Right cardiac atrium (tissue), 5 donors: ENCODE measurements around the gene NSD2. TPM values are rescaled to one million over a fixed set of nuclear protein-coding genes. Genes with fewer than 3 reads are reported as not detected.

Experiments
- ATAC-seq, 2 donors: fragments of 200-7000 bp; cut with Tn5 transposase; one replicate each; pipeline versions ENCODE4 v1.8.0 to v1.9.1; 2020; ENCODE audit warnings: moderate library complexity in 2 of 2, mild to moderate bottlenecking in 1 of 2
- DNase-seq, 3 donors: peaks; one replicate each; pipeline ENCODE4 v3.0.0-alpha.2; 2020
- H3K27ac ChIP-seq: one replicate; pipeline ENCODE4 v1.5.1; 2013; ENCODE audit warnings: mild to moderate bottlenecking, low read length, control low read depth, moderate library complexity
- H3K27me3 ChIP-seq: one replicate; pipeline ENCODE4 v1.6.1; 2013; ENCODE audit not compliant: control insufficient read depth, insufficient read depth
- H3K4me1 ChIP-seq: one replicate; pipeline ENCODE4 v1.6.1; 2013; ENCODE audit warnings: low read length; ENCODE audit not compliant: control insufficient read depth, insufficient read depth
- H3K4me3 ChIP-seq: one replicate; pipeline ENCODE4 v1.5.1; 2013; ENCODE audit warnings: low read length, control low read depth
- H3K9me3 ChIP-seq: one replicate; pipeline ENCODE4 v1.6.1; 2013; ENCODE audit warnings: low read length; ENCODE audit not compliant: control insufficient read depth
- WGBS: extraction: QIAGEN DNeasy Blood & Tissue Kit; methylation state at CpG from one replicate; pipeline ENCODE4 v1.1.7; 2013; 5-methylcytosine and 5-hydroxymethylcytosine counted together
- intact Hi-C, 4 donors: fragments of 100-400 bp; cut with DNase I; formaldehyde crosslinking; loops; one replicate each; pipeline versions ENCODE4 v1.11.0 to v1.14.0; 2022 to 2023
- polyA plus RNA-seq: library from polyadenylated mRNA; stranded (reverse); fragments of 200-250 nt; gene quantifications from one replicate; pipeline ENCODE4 v1.2.3, GENCODE V29; 2013
- total RNA-seq, 4 donors: library from RNA; stranded (reverse); fragmentation: NEBNext Ultra II Directional; extraction: Animal tissue kit (Norgen Biotek cat#: 25700); gene quantifications; one replicate each; pipeline ENCODE4 v1.2.1, GENCODE V29; 2021
- donor health status: healthy with polysubstance abuse.
- donor health status: DM: no; HTN: yes; CAD: no.
- donor health status: DM: no; HTN: no; CAD: no.
- donor health status: DM: no; HTN: yes; CAD: no; lungs with severe emphysema.
- donor health status: DM: yes; HTN: yes; CAD: no.

The NSD2 gene
- total and polyA plus RNA-seq, 5 donors: 10.8 to 52.0 (median 44.6) TPM

DNA sequence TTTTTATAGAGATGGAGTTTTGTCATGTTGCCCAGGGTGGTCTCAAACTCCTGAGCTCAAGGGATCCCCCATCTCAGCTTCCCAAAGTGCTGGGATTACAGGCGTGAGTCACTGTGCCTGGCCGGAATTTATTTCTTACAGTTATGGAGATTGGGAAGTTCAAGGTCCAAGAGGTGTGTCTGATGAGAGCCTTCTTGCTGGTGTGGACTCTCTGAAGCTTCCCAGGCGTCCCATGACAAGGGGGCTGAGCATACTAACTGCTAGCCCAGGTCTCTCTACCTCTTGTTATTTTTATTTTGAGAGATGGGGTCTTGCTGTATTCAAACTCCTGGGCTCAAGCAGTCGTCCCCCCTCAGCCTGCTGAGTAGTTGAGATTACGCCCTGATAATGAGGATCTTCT lies 2.9 kb upstream of the NSD2 start:
- intact Hi-C loops: no loop called here
- Histone ChIP-seq H3K27ac (no peak overlapping the region), H3K9me3 (no peaks in the 10 kb centered on the region), H3K27me3 (no peaks in the 10 kb centered on the region), H3K4me3 (no peak overlapping the region), H3K4me1 (peaks cover 4% of the 10 kb centered on the region)
- DNase-seq (no peak), ATAC-seq (no peak)
- 65% methylated on average over 5 of the region's 5 CpGs for WGBS

DNA sequence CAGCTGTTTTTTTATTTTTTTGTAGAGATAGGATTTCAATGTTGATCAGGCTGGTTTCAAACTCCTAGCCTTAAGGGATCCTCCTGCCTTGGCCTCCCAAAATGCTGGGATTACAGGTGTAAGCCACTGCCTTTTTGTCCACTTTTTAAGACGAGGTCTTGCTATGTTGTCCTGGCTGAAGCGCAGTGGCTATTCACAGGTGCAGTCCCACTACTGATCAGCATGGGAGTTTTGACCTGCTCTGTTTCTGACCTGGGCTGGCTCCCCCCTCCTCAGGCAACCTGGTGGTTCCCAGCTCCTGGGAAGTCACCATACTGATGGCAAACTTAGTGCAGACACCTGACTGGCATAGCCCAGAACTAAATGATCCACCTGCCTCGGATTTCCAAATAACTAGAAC lies 2.3 kb upstream of the NSD2 start:
- WGBS: 93% methylated on average over 3 of the region's 3 CpGs
- DNase-seq: no peak

GRCh38 chr4:1869530-1870327 lies 1.5 kb upstream of the NSD2 start:
- Histone ChIP-seq H3K4me1 (peaks cover 6% of the 10 kb centered on the region), H3K4me3 (peak overlapping the region; percentile 98), H3K9me3 (no peaks in the 10 kb centered on the region), H3K27ac (peak overlapping the region; percentile 80), H3K27me3 (no peaks in the 10 kb centered on the region)
- DNase-seq (peak in 2 of 3 donors; percentile 25 to 78), ATAC-seq (peak in 1 of 2 donors; percentile 13)
- WGBS: 56% methylated on average over 19 of the region's 19 CpGs
- intact Hi-C loops: no loop called here

More for the DNA sequence above, 2.3 kb upstream of the NSD2 start:
- no peak overlapping the region for H3K27ac ChIP-seq
- peaks cover 4% of the 10 kb centered on the region for H3K4me1 ChIP-seq
- no peak overlapping the region for H3K4me3 ChIP-seq
- intact Hi-C loops: no loop called here
- H3K27me3 ChIP-seq: no peaks in the 10 kb centered on the region
- no peaks in the 10 kb centered on the region for H3K9me3 ChIP-seq
- no peak for ATAC-seq

DNA sequence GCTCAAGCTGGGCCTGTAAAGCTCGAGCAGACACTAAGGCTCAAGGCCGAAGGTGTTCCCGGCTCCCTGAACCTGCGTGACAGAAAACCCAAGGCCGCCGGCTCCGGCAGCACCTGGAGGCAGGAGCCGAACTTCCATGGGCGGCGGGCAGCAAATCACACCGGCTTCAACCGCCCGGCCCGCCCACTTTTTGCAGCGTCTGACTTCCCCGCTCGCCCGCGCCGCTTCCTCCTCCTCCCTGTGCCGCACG lies 940 bp upstream of the NSD2 start:
- H3K4me3 ChIP-seq: peak overlapping the region; percentile 98
- H3K4me1 ChIP-seq: peaks cover 6% of the 10 kb centered on the region
- no peaks in the 10 kb centered on the region for H3K27me3 ChIP-seq
- ATAC-seq: peak; percentile 85 to 86
- under 1% methylated on average over 22 of the region's 22 CpGs for WGBS
- peak overlapping the region; percentile 80 for H3K27ac ChIP-seq
- intact Hi-C loops: no loop called here
- H3K9me3 ChIP-seq: no peaks in the 10 kb centered on the region
- DNase-seq: peak; percentile 84 to 94 (median 93)

DNA sequence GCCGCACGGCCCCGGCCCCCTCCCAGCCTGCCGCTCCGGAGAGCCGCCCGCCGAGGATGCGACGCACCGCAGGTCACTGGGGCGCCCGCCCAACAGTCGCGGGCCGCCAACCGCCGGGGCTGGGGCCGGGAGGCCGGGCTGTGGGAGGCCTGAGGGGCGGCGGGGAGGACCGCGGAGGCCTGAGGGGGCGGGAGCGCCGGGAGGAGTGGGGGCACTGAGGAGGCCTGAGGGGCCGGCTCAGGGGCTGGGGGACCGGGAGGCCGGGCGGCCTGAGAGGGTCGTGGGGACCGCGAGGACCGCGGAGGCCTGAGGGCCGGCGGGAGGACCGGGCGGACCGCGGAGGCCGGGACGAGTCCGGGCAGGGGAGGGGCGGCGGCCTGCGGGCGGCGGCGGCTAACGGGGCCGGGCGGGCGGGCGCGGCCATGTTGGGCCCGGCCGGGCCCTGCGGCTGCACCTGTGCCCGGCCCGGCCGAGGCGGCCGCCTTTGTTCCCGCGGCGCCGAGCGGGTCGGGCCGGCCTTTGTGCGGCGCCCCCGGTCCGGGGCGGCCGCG lies 353 bp downstream of the NSD2 start:
- under 1% methylated on average over 79 of the region's 79 CpGs for WGBS
- DNase-seq (peak in 1 of 3 donors; percentile 47), ATAC-seq (peak; percentile 8 to 17)
- intact Hi-C loops: no loop called here
- Histone ChIP-seq H3K27me3 (no peaks in the 10 kb centered on the region), H3K27ac (peak overlapping the region; percentile 6), H3K4me3 (peak overlapping the region; percentile 98), H3K9me3 (no peaks in the 10 kb centered on the region), H3K4me1 (peaks cover 6% of the 10 kb centered on the region)

- Histone ChIP-seq H3K4me1 (peaks cover 6% of the 10 kb centered on the region), H3K9me3 (no peaks in the 10 kb centered on the region), H3K4me3 (no peak overlapping the region), H3K27ac (no peak overlapping the region), H3K27me3 (no peaks in the 10 kb centered on the region)
- 46% methylated on average over 3 of the region's 3 CpGs for WGBS
- ATAC-seq (no peak), DNase-seq (no peak)
- intact Hi-C loops: no loop called here
Observed at GRCh38 chr4:1872870-1873269, 1.7 kb downstream of the NSD2 start.

DNA sequence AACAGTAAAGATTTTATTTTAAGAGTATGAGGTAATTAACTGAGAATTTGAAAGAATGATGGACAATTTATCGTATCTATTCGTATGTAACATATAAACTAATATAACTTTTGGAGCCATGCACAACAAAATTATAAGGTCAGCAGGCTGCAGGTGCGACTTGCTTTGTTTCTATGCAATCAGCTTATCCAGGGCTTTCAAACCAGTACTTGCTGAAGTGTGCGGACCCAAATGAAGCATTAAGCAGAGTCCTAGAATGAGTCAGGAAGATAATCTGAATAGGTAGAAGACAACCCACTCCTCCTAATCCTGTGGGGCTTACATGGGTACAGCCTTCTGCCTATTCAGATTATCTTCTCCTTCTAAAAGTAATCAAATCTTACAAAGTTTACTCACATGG lies 2.1 kb downstream of the NSD2 start:
- 78% methylated on average over 4 of the region's 4 CpGs for WGBS
- Histone ChIP-seq H3K9me3 (no peaks in the 10 kb centered on the region), H3K27me3 (no peaks in the 10 kb centered on the region), H3K4me1 (peaks cover 6% of the 10 kb centered on the region), H3K27ac (no peak overlapping the region), H3K4me3 (no peak overlapping the region)
- intact Hi-C loops: no loop called here
- ATAC-seq (no peak), DNase-seq (no peak)

DNA sequence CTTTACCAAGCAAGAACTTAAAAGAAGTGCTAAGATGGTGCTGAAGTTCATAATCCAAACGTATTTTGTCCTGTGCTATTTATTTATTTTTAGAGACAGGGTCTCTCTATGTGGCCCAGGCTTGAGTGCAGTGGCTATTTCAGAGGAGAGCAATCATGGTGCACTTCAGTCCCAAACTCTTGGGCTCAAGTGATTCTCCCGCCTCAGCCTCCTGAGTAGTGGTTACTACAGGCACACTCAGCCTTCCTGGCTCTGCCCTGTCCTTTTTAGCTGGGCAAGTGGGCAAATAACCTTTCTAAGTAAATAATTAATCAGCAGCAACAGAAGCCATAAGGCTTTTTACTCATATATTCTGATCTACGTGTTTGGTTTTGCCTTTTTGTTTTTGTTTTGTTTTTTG lies 2.6 kb downstream of the NSD2 start:
- WGBS: 81% methylated on average over 3 of the region's 3 CpGs
- DNase-seq: no peak
- no peaks in the 10 kb centered on the region for H3K9me3 ChIP-seq
- H3K27me3 ChIP-seq: no peaks in the 10 kb centered on the region
- intact Hi-C loops: no loop called here
- H3K4me3 ChIP-seq: no peak overlapping the region
- H3K4me1 ChIP-seq: peaks cover 6% of the 10 kb centered on the region
- no peak overlapping the region for H3K27ac ChIP-seq
- no peak for ATAC-seq

- H3K4me1 ChIP-seq: peaks cover 6% of the 10 kb centered on the region
- 93% methylated on average over 3 of the region's 3 CpGs for WGBS
- intact Hi-C loops: no loop called here
- no peak overlapping the region for H3K4me3 ChIP-seq
- no peaks in the 10 kb centered on the region for H3K27me3 ChIP-seq
- H3K27ac ChIP-seq: no peak overlapping the region
- DNase-seq: no peak
- no peaks in the 10 kb centered on the region for H3K9me3 ChIP-seq
- no peak for ATAC-seq
Observed at GRCh38 chr4:1874201-1874600, 3.0 kb downstream of the NSD2 start.

DNA sequence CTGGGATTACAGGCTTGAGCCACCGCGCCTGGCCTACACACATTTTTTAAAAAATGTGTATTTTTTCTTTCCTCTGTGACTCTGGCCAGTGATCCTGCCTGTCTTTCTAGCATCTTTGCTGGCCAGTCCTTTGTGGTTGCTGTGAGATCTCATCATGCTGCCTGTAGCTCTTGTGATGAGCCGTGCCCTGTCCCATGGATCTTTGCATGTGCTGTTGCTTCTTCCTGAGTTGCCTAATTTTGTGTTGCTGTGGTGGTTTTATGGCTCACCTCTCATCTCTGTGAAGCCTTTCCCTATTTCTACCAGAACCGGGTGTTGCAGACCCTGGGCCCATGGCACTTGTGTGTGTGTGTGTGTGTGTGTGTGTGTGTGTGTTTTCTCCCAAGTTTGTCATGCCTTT lies 8.3 kb downstream of the NSD2 start:
- DNase-seq (no peak), ATAC-seq (no peak)
- H3K4me3 ChIP-seq: no peak overlapping the region
- peaks cover 6% of the 10 kb centered on the region for H3K4me1 ChIP-seq
- H3K27me3 ChIP-seq: no peaks in the 10 kb centered on the region
- no peak overlapping the region for H3K27ac ChIP-seq
- intact Hi-C loops: no loop called here
- H3K9me3 ChIP-seq: no peaks in the 10 kb centered on the region
- WGBS: 94% methylated on average over 4 of the region's 4 CpGs

- ATAC-seq (no peak), DNase-seq (no peak)
- Histone ChIP-seq H3K27me3 (no peaks in the 10 kb centered on the region), H3K4me1 (peaks cover 6% of the 10 kb centered on the region), H3K4me3 (no peak overlapping the region), H3K9me3 (no peaks in the 10 kb centered on the region), H3K27ac (no peak overlapping the region)
- intact Hi-C loops: no loop called here
- 83% methylated on average over 1 of the region's 1 CpG for WGBS
Observed at GRCh38 chr4:1880332-1880731, 9.1 kb downstream of the NSD2 start.
